Measurements from ENCODE around the gene ZCCHC7. TPM values are rescaled to one million over a fixed set of nuclear protein-coding genes. Genes with fewer than 3 reads are reported as not detected.

ZCCHC7 gene
- total RNA-seq, 1 experiment from 2014 or later = 31.2 TPM

DNA sequence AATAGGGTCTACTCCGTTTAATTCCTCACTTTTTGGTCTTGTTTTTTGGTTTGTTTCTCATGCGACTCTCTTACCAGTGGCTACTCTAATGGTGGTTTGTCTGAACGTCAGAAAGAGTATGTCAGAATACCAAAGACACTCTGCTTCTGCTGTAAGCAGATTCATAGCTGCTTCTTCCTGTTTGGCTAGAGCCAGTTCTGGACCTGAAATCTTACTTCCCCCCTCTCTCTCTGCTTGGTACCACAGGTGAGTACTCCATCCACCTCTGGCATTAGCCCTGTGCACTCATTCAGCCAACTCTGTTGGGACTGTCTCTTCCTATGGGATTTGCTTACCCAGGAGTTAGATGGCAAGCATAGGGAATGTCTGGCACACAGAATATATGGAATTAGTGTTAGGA is 6.6 kb downstream of the ZCCHC7 start:
- peaks cover 91% of the 10 kb centered on the region for H3K79me2 ChIP-seq (ENCODE audit: insufficient read depth, low read length)
- peaks cover under 1 to 1% of the 10 kb centered on the region in 2 experiments; a peak in 3 of 4 replicates for H3K4me1 ChIP-seq (ENCODE audit: control insufficient read depth in 1 of 2, insufficient read depth in 2 of 2, low read length in 2 of 2)
- ChIA-PET RAD21 (ENCODE audit: low non-redundant PET in 1 of 2, low total read pairs in 2 of 2, uncharacterized antibody in 2 of 2, unreplicated experiment in 2 of 2) (no interaction called here), CTCF (no interaction called here), POLR2A (no interaction called here)
- DNase-seq (ENCODE audit: low read depth, low spot score) = no peak
- no peak for ATAC-seq
- H3K27ac ChIP-seq (ENCODE audit: low read depth, low read length) = no peak overlapping the region
- no peaks in the 10 kb centered on the region for H3K9me3 ChIP-seq (ENCODE audit: control insufficient read depth in 1 of 2, insufficient read depth in 1 of 2, low read depth in 1 of 2, low read length in 2 of 2)
- H3K27me3 ChIP-seq (ENCODE audit: insufficient read depth, low read length) = no peaks in the 10 kb centered on the region
- intact Hi-C loops (cut with micrococcal nuclease) = no loop called here
- H3K9me2 ChIP-seq (ENCODE audit: insufficient read depth) = no peaks in the 10 kb centered on the region
- H3K4me3 ChIP-seq (replicated peaks in 1 of 2; ENCODE audit: low read depth in 1 of 2, low read length in 2 of 2) = no peak overlapping the region
- no peak overlapping the region for H2AFZ ChIP-seq (ENCODE audit: low read depth, low read length, poor library complexity, severe bottlenecking)
- H4K20me1 ChIP-seq (ENCODE audit: insufficient read depth) = 0 out of 2 replicates have a peak, but pooled peaks cover 6% of the 10 kb centered on the region
- H3K36me3 ChIP-seq (ENCODE audit: control insufficient read depth in 1 of 2, insufficient read depth in 2 of 2, low read length in 2 of 2) = peaks cover 12 to 18% of the 10 kb centered on the region in 2 experiments; a peak in 3 of 4 replicates
- no TSS peak for BruUV-seq (replicated peaks)
- H3K9ac ChIP-seq (ENCODE audit: low read length) = no peak overlapping the region
- no peak overlapping the region for H3K4me2 ChIP-seq (ENCODE audit: low read length)
- TF ChIP-seq CBX3 (IDR thresholded peaks at IDR 0.05; ENCODE audit: low read depth) (no peak), RAD21 (IDR thresholded peaks at IDR 0.05; ENCODE audit: low read depth) (no peak), ELF1 (IDR thresholded peaks at IDR 0.05; ENCODE audit: borderline replicate concordance, low read depth) (no peak), MAX (IDR thresholded peaks at IDR 0.05) (no peak), SRF (IDR thresholded peaks at IDR 0.05; ENCODE audit: low read depth) (no peak), EGR1 (IDR thresholded peaks at IDR 0.05; ENCODE audit: low read depth) (no peak), TCF7L2 (IDR thresholded peaks at IDR 0.05; ENCODE audit: borderline replicate concordance, extremely low read depth, insufficient read depth, insufficient read length) (no peak), SP1 (IDR thresholded peaks at IDR 0.05; ENCODE audit: low read depth) (no peak), FOSL1 (IDR thresholded peaks at IDR 0.05; ENCODE audit: low read depth) (no peak), JUND (IDR thresholded peaks at IDR 0.05) (no peak), REST (IDR thresholded peaks at IDR 0.05; ENCODE audit: low read depth) (no peak), POLR2AphosphoS5 (IDR thresholded peaks at IDR 0.05; ENCODE audit: low read depth, low read length) (no peak), CEBPB (IDR thresholded peaks at IDR 0.05; ENCODE audit: low read depth) (no peak), YY1 (IDR thresholded peaks at IDR 0.05; ENCODE audit: extremely low read depth, insufficient replicate concordance, low read depth, low read length) (no peak), EZH2 (IDR thresholded peaks at IDR 0.05) (no peak)
- TF ChIP-seq, protein P1, sequence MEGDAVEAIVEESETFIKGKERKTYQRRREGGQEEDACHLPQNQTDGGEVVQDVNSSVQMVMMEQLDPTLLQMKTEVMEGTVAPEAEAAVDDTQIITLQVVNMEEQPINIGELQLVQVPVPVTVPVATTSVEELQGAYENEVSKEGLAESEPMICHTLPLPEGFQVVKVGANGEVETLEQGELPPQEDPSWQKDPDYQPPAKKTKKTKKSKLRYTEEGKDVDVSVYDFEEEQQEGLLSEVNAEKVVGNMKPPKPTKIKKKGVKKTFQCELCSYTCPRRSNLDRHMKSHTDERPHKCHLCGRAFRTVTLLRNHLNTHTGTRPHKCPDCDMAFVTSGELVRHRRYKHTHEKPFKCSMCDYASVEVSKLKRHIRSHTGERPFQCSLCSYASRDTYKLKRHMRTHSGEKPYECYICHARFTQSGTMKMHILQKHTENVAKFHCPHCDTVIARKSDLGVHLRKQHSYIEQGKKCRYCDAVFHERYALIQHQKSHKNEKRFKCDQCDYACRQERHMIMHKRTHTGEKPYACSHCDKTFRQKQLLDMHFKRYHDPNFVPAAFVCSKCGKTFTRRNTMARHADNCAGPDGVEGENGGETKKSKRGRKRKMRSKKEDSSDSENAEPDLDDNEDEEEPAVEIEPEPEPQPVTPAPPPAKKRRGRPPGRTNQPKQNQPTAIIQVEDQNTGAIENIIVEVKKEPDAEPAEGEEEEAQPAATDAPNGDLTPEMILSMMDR (IDR thresholded peaks at IDR 0.05 in 2 of 3, conservative IDR thresholded peaks at IDR 0.05 in 1 of 3; ENCODE audit: borderline replicate concordance in 1 of 3, insufficient read depth in 1 of 3, low read depth in 2 of 3, low read length in 2 of 3) = no peak
- TF ChIP-seq, protein P2, sequence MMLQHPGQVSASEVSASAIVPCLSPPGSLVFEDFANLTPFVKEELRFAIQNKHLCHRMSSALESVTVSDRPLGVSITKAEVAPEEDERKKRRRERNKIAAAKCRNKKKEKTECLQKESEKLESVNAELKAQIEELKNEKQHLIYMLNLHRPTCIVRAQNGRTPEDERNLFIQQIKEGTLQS (IDR thresholded peaks at IDR 0.05) = no peak

Data from HCT116 (cell line).